Fibroblast of upper back skin (primary cell): ENCODE data around the gene SLC34A1.

Experiments used
- DNase-seq: peaks from one replicate; pipeline ENCODE4 v3.0.0-alpha.2; 2013

Gene SLC34A1

DNA sequence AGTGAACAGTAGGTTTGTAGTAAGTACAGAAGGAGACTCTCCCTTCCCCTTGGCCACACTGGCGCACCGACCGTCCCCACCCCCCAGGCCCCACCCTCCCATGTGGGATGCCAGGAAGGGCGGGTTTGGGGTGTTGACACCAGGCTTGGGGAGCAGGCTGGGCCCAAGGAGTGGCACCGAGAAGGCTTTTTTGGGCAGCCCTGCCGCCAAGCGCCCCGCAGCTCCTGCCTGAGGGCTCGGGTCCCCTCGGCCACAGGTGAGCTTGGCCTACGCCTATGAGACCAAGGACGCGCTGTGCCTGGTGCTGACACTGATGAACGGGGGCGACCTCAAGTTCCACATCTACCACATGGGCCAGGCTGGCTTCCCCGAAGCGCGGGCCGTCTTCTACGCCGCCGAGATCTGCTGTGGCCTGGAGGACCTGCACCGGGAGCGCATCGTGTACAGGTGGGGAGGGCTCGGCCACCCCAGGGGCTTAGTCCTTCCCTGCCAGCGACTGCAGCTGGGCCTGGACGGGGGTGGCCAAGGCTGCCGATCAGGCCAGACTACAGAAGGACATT, 49.5 kb downstream of the SLC34A1 start:
- no peak for DNase-seq

DNA sequence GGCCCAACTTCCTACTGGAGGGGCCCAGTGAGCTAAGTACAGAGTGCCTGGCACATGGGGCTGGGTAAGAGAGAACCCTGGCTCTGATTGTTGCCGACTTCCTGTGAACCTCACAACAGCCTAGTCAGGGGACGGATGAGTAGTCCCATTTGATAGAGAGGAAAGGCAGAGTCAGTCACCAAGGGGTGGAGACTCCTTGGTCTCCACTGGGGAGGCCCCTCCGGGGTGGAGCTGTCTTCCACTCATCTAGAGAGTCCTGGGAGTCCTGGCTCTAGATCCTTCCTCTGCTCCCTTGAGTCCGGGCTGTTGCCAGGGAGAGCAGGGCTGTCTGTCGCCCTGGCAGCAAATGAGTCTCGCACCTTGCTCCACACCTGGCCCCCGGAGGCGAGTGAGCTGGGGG, 50.2 kb downstream of the SLC34A1 start:
- no peak for DNase-seq

DNA sequence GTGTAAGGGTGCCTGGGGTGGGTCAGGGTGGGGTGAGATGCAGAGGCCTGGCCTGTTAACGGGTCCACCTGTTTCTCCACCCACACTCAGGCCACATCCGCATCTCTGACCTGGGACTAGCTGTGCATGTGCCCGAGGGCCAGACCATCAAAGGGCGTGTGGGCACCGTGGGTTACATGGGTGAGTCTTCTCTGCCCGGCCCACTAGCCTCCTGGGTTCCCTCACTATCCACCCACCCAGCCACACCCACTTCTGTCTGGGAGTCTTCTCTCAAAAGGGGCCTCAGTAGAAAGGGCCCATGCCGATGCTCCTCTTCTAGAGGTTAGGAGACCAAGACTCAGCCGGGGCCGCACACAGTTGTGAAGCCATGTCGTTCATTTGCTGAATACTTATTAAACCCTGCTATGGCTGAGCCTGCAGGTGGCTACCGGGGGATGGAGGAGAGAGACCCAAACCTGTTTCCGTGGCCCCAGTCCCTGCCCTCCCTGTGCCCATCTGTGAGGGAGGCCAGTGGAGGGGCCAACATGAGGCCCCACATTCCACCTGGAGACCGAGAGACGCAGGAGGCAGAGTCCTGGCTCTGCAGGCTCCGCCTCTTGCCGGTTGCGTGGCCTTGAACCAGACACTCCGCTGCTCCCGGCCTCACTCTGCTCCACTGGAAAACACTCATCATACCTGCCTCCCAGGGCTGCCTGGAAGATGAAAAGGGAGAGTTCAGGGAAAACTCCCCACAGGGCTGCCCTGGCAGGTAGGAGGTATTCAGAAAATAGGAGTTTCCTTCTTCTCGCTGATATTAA, 50.9 kb downstream of the SLC34A1 start:
- no peak for DNase-seq

DNA sequence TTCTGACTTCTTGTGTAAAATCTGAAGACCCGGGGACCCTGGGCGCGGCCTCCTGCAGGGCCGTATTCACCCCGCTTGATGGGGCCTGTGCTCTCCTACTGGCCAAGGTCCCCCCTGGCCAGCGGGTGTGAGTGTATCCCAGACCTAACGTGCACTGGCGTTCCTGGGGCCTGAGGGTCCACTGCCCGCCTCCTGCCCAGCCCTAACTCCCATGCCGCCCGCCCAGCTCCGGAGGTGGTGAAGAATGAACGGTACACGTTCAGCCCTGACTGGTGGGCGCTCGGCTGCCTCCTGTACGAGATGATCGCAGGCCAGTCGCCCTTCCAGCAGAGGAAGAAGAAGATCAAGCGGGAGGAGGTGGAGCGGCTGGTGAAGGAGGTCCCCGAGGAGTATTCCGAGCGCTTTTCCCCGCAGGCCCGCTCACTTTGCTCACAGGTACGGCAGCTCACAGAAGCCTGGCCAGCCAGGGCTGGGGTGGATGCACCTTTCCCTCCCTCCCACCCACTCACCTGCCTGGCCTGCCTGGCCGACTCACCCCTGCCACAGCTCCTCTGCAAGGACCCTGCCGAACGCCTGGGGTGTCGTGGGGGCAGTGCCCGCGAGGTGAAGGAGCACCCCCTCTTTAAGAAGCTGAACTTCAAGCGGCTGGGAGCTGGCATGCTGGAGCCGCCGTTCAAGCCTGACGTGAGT, 51.8 kb downstream of the SLC34A1 start:
- no peak for DNase-seq

DNA sequence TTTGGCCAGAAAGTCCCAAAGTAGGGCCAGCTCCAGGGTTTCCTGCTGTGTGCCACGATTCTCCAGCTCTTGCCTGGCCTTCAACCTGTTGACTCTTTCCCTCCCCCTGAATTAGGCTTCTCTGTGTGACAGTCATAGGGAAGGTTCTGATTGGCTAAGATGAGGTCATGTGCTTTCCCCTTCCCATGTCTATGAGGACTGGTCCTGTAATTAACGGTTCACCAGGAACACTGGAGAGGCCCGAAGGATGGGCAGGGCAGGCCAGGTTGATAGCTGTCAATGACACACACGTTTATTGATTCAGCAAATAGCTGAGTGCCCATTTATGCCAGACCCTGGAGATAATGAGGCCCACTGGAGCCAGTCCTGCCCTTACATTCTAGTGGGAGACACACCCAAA, 53.4 kb downstream of the SLC34A1 start:
- no peak for DNase-seq

DNA sequence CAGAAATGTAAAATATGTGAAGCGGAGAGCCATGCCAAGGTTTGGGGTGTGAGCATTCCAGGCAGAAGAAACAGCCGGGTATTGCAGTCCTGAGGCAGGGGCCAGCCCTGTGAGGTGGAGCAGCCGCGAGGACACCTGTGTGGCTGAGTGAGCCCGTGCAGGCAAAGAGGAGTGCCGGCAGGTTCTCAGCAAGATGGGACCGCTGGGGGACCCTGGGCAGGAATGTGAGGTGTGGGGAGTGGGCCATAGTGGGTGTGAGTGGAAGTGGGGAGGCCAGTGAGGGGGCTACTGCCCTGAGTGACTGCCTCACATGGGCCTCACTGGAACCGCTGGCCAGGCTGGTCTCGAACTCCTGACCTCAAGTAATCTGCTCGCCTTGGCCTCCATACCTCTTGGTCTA, 54.2 kb downstream of the SLC34A1 start:
- no peak for DNase-seq

DNA sequence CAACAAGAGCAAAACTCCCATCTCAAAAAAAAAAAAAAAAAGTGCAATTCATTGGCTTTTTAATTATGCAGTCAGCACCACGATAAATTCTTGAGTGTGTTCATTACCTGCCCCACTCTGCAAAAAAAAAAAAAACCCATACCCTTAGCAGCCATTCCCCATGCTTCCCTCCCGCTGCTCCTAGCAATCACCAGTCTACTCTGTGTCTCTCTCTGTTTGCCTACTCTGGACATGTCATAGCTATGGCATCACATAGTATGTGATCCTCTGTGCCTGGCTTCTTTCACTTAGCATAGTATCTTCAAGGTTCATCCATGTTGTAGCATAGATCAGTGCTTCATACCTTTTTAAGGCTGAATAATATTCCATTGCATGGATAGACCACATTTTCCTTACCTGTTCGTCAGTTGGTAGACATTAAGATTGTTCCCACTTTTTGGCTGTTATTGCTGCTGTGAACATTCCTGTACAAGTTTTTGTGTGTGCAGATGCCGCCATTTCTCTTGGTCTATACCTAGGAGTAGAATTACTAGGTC, 55.4 kb downstream of the SLC34A1 start:
- no peak for DNase-seq

DNA sequence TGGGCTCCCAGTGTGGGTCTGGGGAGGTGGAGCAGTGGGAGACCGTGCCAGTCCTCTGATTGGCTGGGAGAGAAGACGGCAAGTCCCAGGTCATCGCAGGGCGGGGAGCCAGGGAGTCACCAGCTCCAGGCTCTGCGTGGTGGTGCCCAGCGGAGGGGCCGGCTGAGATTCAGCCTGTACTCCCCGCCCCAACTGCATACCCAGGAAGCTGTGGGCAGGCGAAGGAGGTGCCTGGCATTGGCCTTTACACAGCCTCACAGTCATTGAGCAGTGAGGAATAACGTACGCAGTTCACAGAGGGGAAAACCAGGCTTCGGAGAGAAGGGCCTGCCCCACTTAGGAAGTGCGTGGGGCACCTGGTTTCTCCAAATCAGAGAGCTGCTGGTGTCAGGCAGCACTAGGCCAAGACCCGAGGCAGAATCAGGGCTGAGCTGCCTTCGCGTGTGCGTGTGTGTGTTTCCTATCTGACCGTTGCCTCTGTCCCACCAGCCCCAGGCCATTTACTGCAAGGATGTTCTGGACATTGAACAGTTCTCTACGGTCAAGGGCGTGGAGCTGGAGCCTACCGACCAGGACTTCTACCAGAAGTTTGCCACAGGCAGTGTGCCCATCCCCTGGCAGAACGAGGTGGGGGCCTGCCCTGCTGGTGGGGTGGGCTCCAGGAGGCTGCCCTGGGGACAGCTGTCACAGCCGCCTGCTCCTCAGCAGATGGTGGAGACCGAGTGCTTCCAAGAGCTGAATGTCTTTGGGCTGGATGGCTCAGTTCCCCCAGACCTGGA, 56.2 kb downstream of the SLC34A1 start:
- no peak for DNase-seq

DNA sequence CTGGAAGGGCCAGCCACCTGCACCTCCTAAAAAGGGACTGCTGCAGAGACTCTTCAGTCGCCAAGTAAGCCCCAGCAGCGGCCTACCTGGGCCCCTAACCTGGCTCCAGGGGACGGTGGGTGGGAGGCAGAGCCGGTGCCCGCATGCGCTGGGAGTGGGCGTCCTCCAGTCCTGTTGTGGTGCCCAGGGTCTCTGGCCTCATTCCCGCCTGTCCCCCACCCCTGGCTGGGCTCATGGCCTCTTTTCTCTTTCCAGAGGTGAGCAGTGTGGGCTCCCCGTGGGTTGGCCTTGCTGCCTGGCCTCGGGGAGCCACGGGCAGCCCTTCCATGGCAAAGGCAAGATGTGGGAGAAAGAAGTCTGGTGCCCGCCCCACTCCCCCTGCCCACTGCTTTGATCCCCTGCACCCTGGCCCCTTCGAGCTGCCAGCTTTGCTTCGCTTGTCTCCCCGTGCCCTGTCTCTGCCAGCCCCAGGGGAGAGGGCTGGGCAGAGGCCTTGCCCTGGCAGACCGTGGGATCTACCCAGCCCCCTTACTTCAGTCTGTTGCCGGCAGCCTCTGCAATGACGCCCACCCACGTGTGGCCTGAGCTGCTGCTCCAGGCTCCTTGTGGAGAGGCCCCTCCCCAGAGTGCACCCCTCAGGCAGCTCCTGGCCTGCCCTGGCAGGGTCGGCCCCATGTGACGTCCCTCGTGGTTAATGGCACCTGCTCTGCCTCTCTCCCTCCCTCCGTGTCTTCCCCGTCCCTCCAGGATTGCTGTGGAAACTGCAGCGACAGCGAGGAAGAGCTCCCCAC, 57.0 kb downstream of the SLC34A1 start:
- no peak for DNase-seq

DNA sequence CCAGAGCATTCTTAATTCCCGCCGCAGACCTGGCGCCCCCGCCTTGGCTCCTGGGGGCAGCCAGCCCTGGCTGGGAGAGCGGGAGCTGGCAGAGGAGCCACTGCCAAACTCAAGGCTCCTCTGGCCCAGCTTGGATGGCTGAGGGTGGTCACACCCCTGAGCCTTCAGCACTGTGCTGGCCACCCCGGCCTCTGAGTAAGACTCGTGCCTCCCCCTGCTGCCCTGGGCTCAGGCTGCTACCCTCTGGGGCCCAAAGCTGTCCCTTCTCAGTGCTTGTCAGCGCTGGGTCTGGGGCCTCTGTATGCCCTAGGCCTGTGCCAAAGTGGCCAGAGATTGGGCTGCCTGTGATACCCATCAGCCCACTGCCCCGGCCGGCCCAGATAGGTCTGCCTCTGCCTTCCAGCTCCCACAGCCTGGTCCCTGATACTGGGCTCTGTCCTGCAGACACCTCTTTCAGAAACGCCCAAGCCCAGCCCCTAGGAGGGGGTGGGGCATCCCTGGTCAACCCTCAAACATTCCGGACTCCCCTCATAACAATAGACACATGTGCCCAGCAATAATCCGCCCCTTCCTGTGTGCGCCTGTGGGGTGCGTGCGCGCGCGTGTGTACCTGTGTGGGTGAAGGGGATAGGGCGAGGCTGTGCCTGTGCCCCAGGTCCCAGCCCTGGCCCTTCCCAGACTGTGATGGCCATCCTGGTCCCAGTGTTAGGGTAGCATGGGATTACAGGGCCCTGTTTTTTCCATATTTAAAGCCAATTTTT, 58.0 kb downstream of the SLC34A1 start:
- no peak for DNase-seq

DNA sequence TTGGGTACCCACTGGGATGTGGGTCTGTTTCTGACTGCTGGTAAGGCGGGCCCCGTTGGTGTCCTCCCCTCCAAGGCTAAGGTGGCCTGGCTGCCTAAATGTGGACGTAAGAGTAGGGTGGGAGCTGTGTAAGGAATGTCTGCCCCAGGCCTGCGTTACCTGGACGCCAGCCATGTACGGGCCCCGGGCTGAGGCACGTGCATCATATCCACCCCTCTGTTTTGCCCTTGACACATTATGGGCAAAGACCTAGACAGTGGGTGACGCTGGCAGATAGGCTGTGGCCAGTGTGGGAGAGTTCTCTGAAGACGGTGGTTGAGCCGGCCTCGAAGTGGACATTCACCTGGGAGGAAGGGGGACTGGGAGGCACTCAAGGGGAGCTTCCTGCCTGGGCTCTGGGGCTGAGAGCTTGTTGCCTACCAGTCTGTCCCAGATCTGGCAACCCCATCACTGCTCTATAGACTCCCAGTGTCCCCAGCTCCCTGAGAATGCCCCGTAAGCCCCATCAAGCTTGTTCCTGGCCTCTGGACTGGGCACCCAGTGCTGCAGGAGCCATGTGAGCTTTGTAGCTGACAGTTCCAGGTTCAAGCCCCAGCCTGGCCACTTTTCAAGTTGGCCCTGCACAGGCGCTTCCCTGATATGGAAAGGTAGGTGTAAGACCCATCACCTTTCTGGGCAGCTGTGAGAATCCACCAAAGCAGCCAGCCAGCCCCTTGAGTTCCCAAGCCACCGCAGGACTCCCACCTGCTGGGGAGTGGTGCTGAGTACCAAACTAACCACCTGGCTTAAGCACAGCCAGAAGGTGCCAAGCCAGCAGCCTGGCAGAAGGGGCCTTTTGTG, 59.1 kb downstream of the SLC34A1 start:
- DNase-seq: no peak

DNA sequence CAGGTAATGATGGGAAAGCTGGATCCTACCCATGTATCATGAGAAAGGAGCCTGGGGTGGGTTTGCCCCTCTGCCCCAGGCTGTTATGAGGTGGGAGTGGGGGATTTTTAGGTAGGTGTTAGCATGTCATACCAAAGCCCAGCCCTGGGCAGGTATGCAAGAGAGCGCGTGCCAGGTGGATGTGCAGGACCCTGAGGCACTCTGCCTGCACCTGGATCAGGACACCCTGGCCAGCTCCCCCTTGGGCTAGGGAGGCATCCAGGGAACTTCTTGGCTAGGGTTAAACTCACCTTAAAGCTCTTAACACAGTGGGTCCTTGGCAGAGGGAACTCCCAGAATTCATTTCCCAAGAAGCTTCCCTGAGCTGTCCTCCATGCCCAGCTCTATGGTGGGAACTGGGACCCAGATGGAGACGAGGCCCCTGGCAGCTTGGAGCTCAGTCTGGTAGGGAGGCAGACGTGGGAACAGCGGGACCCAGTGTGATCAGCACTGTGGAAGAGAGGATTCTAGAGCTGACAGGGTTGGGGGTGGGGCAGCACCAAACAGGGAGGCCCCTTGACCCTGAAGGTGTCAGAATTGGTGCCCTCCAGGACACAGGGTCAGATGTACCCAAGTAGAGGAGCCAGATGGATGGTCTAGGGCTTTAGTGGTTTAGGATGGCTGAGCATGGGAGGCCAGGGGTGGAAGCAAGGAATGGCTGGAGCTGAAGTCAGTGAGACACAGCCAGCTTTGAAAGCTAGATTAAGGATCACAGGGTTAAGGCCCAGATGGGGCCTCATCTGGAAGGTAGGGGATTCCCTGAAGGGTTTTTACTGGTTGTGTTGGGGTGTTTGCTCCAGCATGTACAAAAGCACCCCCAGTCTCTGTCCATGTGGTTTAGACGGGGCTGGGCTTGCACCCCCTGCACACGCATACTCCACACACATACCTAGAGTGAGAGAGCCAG, 60.1 kb downstream of the SLC34A1 start:
- DNase-seq: no peak

DNA sequence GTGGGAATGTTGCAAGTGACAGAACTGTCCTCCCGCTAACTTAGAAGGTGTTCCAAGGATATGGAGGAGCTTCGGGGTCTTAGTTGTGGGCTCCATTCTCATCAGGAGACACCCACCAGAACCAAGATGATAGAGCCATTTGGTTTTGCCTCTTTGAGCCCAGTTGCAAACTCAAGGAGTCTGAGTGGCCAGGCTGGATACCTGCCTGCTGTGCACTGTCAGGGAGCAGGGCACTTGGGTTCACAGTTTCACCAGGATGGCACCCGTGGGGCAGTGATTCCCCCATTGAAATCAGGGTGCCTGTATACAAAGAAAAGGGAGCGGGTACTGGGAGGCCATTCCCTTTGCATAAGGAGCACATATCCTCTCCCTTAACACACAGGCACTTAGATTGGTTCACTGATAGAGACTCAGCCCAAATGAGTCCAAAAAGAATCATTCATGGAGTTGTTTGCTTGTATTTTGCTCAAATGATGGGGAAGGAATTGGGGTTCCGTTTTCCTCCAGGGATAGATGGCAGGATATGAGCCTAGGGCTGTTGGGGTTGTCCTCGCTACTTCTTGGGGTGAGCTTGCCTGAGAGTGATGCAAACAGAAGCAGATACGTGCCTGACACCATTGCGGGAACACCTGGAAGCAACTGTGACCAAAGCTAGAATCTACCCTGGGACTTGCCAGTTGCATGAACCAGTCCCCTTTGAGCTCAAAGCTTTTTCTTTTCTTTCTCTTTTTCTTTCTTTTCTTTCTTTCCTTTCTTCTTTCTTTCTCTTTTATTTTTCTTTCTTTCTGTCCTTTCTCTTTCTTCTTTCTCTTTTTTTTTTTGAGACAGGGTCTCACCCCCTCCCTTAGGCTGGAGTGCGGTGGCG, 61.0 kb downstream of the SLC34A1 start:
- no peak for DNase-seq

DNA sequence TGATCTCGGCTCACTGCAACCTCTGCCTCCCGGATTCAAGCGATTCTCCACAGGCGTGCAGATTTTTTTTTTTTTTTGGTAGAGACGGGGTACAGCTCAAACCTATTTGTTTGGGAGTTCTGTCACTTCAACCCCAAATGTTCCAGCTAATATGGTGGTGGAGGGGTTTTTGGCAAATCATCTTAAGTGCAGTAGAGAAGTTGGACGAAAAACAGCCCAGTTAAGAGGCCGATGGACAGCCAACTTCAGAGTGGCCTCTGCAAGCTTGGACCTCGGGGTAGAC, 61.6 kb downstream of the SLC34A1 start:
- no peak for DNase-seq

DNA sequence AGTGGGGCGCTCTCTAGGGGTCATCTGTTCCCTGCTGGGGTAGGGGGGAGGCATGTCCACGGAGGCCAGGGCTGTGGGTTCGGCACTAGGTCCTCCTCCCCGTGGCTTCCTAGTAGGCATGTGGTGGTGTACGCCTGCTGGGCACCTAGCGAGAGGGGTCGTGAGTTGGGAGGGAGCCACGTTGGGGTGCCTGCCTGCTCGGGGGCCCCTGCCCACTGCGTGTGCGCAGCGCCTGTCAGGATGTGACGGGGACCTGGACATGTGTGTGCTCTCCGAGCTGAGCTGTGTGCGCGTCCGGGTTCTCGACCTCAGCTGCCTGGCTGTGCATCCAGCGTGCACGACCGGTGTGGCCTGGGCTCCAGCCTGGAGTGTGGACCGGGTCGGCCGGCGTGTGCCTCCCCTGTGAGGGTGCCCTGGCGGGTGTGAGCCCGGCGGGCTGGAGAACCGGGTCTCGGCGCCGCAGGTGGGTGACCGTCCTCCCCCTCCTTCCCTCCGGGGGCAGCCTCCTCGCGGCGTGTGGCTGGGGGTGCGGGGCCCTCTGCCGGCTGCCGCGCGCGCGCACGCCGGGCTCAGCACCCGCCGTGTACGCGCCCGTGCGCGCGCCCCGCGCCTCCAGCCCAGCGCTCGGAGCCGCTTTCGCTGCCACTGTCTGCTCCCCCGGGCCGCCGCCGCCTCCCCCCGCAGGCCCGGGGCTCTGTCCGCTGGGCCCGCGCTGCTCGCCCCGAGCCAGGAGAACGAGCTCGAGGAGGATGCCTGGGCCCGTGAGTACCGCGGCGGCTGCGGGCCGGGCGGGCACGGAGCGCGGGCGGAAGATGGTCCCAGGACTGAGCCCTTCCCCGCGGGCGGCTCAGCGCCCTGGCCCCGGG, 62.2 kb downstream of the SLC34A1 start, which contains the start of gene PRR7:
Gene PRR7 (plus strand): TSS at position 615 of the 866 bp plus-strand sequence. CDS start 8,254 bp downstream, outside the sequence.
- peak; percentile 57 for DNase-seq

DNA sequence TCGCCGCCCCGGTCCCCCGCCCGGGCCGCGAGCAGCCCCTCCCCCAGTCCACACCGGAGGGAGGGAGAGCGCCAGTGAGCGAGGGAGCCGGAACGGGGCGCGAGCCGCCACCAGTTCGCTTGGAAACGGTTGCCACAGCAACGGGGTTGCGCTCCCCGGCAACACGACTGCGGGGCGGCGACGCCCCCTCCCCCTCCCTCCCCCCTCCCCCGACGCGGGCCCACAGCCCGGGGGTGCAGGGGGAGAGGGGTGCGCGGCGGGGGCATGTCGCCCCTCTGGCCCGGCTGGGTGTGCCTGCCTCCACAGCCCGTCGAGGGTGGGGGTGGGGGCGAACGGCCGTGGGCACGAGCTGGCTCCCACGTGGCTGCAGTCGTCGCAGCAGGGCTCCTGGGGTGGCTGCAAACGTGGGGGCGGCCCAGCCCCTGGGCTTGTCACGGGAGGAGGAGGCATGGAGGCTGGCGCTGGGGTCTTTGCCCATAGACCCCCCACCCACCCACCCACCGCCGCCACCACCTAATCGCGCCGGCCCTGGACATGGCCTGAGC, 62.9 kb downstream of the SLC34A1 start:
- DNase-seq: peak; percentile 23

DNA sequence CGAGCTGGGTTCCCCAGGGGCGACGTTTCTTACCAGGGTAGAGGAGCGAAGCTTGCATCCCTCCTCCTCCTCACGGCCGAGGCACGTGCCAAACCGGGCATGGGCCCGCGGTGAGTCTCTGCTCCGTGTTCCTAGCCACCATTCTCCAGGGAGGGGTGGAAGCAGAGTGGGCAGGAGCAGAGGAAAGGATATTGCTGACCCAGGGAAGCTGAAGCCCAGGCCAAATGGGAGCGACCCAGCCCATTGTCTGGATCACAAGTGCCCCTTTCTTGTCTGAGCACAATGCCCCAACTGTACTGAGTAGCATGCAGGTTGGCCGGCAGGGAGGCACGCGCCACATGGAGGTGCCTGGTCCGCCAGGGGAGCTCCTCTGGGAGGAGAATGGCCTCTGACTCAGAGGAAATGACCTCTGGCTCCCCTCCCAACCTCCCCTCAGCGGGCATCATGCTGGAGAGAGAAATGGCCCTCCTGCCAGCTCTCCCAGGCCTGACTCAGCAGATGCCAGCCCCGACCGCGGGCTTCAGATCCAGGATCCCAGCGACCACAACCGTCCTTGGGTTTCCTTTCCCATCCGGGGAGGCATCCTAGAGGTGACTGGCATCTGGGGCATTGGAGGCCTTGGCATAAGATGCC, 63.5 kb downstream of the SLC34A1 start:
- DNase-seq: peak; percentile 56
